ENCODE data around the gene B3GAT2.

DNA sequence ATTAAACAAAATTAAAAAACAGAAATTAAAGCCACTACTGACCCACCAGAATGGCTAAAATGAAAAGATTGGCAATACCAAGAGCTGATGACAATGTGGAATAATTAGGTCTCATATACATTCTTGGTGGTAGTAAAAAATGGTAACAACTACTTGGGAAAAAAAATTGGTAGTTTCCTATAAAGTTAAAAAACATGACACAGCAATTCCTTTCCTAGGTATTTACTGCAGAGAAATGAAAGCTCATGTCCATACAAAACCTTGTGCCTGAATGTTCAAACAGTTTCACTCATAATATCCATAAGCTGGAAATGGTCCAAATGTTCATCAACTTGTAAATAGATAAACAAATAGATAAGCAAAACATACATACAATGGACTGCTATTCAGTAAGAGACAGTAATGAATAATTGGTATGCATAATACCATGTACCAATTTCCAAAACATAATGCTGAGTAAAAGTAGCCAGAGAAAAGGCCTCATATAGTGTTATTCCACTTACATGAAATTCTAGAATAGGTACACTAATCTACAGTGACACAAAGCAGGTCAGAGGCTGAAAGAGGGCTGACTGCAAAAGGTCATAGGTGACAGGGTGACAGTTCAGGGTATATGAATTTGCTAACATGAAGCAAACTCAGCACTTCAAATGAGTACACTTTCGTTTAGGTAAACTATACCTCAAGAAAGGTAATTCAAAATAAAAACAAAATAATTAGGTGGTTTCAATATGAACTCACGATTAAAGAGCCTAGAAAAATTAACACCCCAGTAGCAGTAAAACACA, 53.0 kb downstream of the B3GAT2 start:
- TF ChIP-seq, protein P1, sequence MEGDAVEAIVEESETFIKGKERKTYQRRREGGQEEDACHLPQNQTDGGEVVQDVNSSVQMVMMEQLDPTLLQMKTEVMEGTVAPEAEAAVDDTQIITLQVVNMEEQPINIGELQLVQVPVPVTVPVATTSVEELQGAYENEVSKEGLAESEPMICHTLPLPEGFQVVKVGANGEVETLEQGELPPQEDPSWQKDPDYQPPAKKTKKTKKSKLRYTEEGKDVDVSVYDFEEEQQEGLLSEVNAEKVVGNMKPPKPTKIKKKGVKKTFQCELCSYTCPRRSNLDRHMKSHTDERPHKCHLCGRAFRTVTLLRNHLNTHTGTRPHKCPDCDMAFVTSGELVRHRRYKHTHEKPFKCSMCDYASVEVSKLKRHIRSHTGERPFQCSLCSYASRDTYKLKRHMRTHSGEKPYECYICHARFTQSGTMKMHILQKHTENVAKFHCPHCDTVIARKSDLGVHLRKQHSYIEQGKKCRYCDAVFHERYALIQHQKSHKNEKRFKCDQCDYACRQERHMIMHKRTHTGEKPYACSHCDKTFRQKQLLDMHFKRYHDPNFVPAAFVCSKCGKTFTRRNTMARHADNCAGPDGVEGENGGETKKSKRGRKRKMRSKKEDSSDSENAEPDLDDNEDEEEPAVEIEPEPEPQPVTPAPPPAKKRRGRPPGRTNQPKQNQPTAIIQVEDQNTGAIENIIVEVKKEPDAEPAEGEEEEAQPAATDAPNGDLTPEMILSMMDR (IDR thresholded peaks at IDR 0.05; ENCODE audit: low read length): no peak
- TF ChIP-seq EZH2 (optimal IDR thresholded peaks at IDR 0.05; ENCODE audit: low read depth, low read length): no peak
- no peak for TF ChIP-seq EZH2phosphoT487 (IDR thresholded peaks at IDR 0.05; ENCODE audit: low read length)

Data from MM.1S (cell line).